GM19043 (cell line): ENCODE measurements around the gene MDK.

Experiments used
- ATAC-seq: cut with Tn5 transposase; IDR thresholded peaks from one replicate; pipeline ENCODE4 v1.9.1; 2021; ENCODE audit warnings: low read depth; ENCODE audit not compliant: unreplicated experiment

Gene MDK

DNA sequence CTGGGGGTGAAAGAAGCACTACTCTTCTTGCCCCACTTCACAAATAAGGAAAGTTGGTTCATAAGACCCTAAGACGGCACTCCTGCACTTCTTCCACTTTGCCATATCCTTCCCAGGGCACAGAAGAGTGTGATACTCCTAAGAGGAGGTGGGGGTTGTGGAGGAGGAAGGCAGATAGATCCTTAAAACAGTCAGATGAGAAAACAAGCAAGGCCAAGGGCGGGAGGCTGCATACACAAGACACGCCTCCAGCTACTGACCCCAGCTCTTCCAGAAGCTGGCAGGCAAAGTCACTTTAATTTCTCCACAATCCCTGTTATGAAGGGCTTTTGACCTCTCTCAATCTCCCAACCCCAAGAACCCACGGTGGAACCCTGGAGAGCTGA is 11.8 kb downstream of the MDK start:
- ATAC-seq = no peak

DNA sequence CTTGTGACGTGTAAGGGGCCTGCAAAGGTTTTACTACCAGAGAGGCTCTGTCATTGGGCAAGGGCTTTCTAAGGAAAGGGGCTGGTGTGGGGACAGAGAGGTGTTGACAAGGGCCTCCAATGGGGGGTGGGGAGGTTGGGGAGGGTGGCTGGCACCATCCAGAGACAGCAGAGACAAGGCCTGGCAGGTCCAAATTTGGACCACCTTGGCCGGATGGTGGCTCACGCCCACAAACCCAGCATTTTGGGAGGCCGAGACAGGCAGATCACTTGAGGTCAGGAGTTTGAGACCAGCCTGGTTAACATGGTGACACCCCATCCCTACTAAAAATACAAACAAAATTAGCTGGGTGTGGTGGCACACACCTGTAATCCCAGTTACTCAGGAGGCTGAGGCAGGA is 12.3 kb downstream of the MDK start:
- ATAC-seq = no peak

DNA sequence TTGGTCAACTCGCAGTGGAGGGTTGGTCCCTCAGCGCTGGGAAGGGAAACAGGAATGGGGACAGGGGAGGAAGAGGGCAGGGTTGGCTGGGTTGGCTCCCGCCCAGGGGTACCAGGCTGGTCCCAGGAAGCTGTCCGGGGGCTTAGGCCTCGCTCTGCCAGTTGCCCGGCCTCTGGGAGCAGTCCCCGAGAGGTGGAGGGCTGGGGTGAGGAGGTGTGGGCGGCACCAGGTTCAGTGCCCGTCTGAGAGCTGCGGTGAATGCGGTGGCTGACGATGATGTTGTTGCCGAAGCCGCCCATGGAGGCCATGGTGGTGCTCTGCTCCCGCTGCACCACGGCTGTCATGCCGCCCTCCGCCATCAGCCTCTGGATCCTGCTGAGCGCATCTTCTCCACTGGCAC is 16.1 kb downstream of the MDK start:
- no peak for ATAC-seq

DNA sequence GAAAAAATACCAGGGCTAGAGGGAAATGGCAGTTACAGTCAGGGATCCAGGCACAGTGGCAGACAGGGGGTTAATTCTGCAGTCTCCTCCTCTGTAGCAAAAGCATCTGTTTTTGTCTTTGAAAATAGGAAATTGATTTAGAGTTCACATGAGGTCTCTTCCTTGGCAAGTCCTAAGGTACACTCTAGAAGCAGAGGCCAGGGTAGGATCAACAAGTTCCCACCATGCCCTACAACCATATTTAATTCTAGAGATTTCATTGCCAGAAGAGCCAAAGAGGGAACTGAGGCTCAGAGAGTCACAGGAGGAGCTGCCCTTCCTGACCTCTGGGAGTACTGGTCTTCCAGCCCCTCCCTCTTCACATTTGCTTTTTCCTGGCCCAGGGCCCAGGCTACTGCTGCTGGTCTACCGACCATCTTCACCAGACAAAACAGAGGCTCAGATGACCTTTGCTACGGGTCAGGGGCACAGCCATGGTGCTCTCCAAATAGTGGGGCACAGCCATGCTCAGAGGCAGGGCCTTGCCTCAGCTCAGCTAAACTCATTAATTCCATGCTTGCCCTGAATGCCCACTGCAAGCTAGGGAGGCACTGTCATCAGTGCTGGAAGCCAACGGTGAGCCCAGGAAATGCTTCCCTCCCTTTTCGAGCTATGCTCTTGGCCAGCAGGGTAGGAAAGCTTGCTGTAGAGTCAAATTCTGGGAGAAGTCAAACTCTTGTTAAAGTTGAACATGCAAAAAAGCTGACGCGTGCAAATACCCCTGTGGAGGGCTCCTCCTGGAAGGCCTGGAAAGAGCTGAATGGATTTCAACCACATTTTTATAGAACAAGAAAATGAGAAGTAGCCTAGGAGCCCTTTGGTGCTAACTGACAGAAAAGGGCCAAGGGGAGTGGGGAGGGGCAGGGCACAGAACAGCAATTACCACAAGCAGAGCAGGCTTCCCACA is 21.8 kb downstream of the MDK start:
- no peak for ATAC-seq

DNA sequence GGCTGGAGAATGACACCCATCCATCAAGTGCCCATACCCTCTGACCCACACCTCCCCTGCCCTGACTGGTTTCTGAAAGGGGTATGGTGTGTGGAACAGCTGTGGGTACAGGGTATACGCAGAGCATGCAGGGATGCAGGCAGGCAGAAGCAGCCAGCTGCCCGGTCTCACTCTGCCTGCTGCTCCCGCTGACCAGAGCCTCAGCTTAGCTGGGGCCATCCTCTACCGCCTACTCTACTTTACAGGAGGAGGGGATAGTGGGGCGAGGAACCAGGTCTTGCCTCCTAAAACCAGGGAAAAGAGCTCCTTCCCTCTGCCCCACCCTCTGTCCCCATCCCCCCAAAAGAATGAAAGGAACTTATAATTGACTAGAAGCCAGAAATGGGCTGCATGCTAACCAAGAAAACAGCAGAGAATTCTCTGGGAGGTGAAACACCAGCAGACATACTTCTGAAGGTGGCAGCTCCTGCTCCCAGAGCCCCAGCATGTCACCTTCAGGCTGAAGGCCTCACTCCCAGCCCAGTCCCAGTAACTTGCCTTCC is 23.1 kb downstream of the MDK start:
- no peak for ATAC-seq

DNA sequence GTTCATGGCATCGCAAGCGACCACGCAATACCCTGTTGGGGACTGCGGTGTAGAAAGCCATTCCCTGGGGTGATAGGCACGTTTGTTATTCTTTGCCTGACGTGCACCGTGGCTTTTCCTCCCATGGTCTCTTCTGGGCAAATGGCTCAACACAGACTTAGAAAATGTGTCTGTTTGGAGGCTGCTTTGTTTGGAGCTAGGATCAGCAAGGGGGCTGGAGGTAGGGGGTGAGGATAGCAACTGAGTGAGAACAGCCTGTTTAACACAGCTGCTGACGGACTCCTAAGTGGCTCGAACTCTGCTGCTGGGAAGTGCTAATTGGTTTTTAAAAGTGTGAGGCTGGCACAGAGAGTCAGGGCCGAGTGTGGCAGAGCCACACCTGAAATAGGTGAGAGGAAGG is 26.2 kb downstream of the MDK start:
- ATAC-seq = no peak

DNA sequence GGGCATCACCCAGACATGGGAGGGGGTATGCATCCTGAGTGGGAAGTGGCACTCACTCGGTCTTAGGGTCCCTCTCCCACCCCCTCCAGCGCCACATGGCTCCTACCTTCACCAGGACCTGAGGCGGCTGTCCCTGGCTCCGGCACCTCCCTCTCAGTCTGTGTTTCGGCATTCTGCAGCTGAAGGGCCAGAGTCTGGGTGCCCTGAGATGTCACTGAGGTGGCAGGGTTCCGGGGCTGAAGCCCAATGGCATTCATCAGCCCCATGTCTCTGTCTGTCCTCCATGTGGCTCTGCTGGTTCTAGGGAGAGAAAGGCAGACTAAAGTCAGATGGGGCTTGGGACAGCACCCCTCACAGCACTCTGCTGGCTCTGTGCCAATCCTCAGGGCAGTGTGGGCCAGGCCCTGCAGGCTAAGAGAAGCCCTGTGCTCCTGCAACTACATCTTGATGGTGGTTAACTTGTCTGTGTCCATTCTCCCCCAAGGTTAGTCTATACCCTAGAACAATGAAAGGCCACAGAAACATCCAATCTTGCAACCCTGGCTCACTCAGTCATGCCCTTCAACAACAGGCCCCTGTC is 27.0 kb downstream of the MDK start:
- no peak for ATAC-seq

DNA sequence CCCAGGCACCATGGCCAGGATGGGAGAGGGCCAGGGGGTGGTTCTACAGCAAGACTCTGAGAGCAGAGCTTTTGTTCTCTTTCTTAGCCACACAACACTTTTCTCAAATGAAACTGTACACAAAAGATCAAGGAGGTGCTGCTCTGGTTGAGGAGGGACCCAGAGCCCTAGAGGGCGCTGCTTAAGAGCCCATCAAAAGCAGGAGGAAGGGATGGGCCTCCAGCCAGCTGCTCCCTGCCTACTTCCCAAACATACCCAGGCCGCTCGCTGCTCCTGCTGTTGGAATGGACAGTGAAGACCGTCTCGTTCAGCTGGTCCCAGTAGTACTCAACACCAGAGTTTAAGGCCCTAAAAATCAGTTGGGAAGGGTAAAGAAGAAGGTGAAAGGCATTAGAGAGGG is 28.6 kb downstream of the MDK start:
- ATAC-seq = no peak

DNA sequence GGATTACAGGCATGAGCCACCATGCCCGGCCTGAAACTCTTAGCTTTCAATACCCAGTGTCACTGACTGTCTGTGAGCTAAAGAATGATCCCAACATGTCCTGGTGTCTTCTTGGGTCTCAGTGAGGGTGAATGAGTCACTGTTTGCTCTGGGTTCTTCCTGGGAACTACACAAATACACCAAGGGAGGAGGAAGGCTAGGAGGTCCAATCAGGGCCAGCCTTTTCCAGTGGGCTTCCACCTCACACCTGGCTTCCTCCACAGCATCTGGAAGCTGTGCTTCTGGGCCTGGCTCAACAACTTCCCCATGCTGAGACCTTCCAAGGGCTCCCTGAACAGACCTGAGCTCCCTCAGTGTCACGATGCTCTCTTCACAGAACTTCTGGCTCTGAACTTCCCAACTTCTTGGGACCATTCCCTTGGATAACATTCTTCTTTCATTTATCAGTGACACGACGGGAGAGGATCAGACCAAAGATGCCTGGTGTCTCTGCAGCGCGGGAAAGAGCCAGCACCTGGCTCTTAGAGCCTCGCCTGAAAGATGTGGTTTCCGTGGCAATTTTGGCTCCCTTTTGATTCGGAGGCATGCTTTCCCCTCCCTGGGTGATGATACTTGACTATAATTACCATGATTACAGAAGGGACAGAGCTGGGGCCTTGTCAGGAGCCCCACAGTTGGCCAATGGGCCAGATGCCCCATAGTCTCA is 32.4 kb downstream of the MDK start:
- ATAC-seq = no peak

DNA sequence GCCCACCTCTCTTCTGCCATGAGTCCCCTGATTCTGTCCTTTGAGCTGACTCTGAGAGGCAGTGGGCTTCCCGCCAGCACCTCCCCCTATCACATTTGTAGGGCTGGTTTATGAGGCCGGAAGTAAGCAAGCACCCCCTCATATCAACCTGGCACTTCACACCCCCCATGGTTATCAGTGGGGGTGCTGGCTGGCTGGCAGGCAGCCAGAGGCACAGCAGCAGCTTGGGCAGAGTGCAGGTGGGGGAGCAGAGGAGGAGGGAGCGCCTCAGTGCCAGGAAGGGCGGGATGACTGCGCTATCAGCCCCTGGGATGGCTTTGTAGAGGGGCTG is 33.0 kb downstream of the MDK start:
- no peak for ATAC-seq

DNA sequence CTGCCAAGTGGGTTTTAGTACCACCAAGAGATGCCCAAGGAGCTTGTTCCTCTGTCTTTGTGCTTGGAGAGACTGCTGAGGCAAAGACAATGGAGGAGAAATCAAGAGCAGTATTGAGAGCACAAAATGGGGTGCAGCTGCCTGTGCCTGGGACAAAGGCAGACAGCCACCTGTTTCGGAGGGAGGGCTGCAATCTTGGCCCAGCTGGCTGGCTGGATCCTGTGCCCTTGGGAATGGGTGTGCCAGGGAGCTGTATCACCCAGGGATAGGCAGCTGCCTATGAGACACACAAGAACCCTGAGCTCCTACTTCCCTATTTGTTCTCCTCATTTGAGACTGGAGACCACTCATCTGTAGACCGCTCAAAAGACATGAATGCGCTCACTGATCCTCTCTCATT is 33.4 kb downstream of the MDK start:
- no peak for ATAC-seq

DNA sequence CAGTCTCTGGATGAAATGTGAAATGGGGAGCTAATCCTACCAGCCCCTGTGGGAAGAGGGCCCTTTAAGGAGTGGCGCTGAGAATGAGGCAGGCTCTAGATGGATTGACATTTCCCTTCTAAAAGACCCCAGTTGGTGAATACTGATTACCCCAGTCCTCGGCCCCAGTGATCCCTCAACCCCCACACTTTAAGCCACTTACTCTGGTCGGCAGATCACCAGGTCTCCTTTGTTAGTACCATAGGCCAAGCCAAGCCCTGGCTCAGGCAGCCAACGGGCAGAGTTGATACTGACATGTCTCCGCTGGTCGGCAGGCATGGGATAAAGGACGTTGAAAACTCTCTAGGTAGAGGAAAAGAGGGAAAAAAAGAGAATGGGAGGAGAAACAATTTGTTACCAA is 36.2 kb downstream of the MDK start:
- no peak for ATAC-seq

DNA sequence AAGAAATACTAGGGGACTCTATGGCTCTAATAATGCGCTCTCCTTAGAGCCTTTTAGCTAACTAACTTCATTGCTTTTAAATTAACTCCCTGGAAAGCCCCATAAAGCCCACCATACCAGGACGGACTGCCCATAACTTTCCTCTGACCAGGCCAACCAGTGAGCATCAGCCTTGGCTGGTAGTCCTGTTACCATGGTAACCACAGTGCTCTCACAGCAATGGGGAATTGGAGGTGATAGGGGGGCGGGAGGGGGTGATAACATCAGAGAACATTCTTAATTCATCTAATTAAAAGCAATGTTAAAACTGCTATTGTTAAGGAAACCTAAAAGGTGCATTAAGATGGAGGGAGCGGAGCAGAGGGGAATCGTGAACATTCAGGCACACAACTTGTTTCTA is 37.3 kb downstream of the MDK start:
- ATAC-seq = no peak

DNA sequence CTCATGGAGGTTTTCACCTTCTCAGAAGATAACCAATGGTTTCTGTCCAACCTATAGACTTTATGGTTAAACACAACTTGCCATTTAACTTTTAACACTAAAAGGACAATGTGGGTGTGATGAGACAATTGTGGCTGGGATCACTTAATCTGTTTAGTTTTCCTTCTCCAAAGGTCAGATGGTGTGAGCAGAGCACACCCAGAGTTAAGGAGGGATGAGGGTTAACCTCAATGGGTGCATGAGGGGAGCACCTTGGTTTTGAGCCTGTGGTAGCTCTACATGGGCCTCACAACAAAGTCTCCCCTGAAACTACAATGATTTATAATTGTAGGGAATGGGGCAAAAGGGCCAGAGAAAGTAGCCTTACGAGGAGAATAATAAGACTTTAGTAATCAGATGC is 39.0 kb downstream of the MDK start:
- ATAC-seq = no peak

DNA sequence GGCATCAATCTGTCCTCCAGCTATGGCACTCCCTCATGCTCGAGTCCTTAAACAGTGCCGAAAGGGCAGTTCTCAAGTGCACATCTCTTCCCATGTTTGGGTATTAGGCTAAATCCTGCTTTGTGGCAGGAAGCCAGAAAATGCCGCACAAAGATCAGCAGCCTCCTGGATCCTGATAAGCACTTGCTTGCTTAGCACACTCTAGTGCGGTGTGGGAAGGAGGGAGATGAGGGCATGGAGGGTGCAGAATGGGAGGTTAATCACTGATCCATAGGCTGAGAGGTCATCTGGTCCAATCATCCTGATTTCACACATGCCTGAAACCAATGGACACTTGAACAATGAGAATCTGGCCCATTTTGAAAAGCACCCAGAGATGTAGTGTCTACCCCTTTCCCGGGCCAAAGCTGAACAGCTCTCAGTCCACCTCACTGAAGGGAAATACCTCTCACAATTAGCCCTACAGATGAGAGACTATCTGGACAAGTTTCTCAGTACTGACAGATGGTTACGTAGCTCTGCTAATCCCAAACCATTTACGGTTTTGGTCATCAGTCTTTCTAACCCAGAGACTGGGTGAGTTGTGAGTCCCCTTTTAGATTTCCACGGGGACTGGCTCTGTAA is 39.9 kb downstream of the MDK start:
- no peak for ATAC-seq

DNA sequence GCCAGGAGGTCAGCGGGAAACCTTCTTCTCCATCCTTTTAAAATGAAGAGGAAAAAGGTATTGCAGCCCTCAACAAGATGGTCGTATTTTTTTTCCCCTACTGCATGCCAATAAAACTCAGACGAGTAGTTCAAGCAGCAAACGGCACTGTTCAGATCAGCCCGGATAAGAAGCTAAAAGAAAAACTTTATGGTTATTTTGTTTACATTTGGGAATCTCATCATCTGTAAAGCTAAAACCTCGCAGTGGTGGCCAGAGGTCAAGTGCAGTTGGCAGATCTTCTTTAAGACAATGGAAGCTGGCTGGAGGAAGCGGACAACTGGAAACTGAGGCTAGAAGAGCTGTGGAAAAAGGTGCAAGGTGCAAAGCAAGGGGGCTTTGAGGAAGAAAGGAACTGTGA is 41.1 kb downstream of the MDK start:
- no peak for ATAC-seq

DNA sequence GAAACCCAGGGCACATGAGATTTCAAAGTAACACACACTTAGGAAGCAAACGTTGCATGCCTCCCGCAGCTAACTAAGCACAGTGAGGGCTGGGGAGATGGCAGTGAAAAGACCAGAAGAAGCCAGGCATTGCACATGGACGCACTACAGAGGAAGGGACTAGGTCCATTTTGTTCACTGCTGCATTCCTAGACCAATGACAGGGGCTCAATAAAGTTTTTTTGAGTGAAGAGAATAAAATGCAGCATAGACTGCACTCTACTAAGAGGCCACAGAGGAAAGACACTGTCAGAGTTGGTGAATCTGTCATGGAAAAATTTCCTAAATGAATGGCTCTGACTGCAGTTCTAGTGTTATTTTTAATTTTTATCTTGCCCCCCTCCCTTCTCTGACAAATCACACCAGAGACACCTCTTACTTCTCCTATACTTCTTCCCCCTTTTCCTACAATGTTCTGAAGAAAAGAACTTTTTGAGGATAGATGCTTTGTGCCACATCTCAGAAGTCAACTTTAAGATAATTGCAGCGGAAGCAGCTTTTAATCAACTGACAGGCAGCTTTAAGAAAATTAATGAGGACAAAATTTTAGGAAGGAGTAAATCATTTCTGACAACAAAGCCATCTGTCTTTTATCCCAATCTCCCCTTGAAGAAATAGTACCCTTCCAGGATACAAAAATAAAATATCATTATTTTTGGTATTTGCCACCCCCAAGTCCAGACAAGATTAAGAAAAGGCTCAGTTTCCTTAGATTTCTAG is 44.9 kb downstream of the MDK start:
- ATAC-seq = no peak

DNA sequence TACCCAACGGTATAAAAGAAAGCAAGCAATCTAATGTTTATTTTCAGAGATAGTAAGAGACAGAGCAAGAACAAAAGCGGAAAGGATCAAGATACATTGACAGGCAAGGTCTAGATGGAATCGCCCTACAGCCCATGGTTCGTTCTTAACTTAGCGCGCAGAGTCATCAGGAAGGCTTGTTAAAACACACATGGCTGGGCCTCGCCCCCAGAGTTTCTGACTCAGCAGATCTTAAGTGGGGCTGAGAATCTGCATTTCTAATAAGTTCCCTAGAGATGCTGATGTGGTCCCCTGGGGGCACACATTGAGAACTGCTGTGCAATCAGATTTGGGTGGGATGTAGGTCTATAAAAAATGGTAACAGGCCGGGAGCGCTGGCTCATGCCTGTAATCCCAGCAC is 45.9 kb downstream of the MDK start:
- ATAC-seq = no peak

DNA sequence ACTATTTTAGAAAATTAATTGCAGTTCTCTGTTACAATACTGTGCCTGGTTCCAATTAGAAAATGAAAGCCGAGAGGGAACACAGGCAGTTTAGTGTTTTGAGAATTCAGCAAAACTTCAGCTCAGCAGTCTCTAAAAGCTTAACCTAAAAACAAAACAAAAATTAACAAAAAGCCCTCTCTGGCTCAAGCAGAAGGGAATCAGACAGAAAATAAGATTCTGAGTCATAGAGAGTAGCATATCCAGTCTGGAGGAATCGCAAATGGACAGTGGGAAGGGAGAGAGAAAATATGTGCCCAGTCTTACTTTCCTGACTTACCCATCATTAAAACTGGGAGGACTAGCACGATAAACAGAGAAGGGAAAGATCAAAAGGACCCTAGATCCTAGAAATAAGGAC is 48.2 kb downstream of the MDK start:
- no peak for ATAC-seq

DNA sequence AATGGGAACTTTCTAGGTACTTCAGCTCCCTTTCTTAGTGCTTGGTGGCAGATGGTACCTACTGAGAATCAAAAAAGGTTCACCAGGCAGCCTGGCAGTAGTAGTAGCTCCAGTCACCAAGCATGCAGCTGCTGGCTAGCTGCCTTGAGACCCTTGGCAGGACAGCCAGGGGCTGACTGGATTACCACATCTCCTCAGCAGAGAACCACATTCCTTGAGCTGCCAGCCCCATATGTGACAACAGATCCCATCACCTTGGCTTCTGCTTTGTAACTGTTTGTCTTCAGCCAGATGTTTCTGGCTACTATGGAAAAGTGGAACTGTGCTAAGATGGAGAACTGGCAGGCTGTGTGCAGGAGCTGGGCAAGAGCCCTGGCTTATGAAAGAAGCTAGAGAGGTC is 49.7 kb downstream of the MDK start:
- no peak for ATAC-seq
